Measurements from ENCODE around the gene EDDM3A.
"Not testable (repeated sequence)": the region's sequence is repeated elsewhere in the genome, so short reads cannot be mapped to it uniquely, and the experiment has no call there.

Gene EDDM3A
- 0 reads per million in 2 donors for total RNA-seq

GRCh38 chr14:20745571-20746358 lies at the start of gene EDDM3A:
EDDM3A (plus strand) TSS chr14:20745887; CDS start chr14:20747581, 1,694 bp downstream.
- DNase-seq = no peak

GRCh38 chr14:20696764-20697163 lies 48.9 kb upstream of the EDDM3A start:
- DNase-seq = no peak

GRCh38 chr14:20697273-20698017 lies 48.2 kb upstream of the EDDM3A start:
- no peak for DNase-seq

GRCh38 chr14:20698018-20698329 lies 47.7 kb upstream of the EDDM3A start:
- DNase-seq = no peak

GRCh38 chr14:20698934-20699333 lies 46.8 kb upstream of the EDDM3A start:
- DNase-seq = no peak

GRCh38 chr14:20699931-20700330 lies 45.8 kb upstream of the EDDM3A start:
- DNase-seq = no peak

- not testable (repeated sequence) for DNase-seq
Measured at GRCh38 chr14:20700965-20701364, 44.7 kb upstream of the EDDM3A start.

- no peak for DNase-seq
Measured at GRCh38 chr14:20706657-20707355, 38.9 kb upstream of the EDDM3A start.

- no peak for DNase-seq
Measured at GRCh38 chr14:20707622-20708021, 38.1 kb upstream of the EDDM3A start.

- DNase-seq = no peak
Measured at GRCh38 chr14:20711261-20711660, 34.4 kb upstream of the EDDM3A start.

GRCh38 chr14:20711685-20712084 lies 34.0 kb upstream of the EDDM3A start:
- no peak for DNase-seq

- no peak for DNase-seq
Measured at GRCh38 chr14:20712904-20713303, 32.8 kb upstream of the EDDM3A start.

- no peak for DNase-seq
Measured at GRCh38 chr14:20714593-20715250, 31.0 kb upstream of the EDDM3A start.

- DNase-seq = no peak
Measured at GRCh38 chr14:20719777-20720176, 25.9 kb upstream of the EDDM3A start.

GRCh38 chr14:20720741-20721140 lies 24.9 kb upstream of the EDDM3A start:
- DNase-seq = no peak

- no peak for DNase-seq
Measured at GRCh38 chr14:20722016-20722415, 23.7 kb upstream of the EDDM3A start.

GRCh38 chr14:20723488-20723887 lies 22.2 kb upstream of the EDDM3A start:
- no peak for DNase-seq

GRCh38 chr14:20726121-20726520 lies 19.6 kb upstream of the EDDM3A start:
- not testable (repeated sequence) for DNase-seq

GRCh38 chr14:20726531-20726930 lies 19.2 kb upstream of the EDDM3A start:
- no peak for DNase-seq

- DNase-seq = no peak
Measured at GRCh38 chr14:20730891-20731290, 14.8 kb upstream of the EDDM3A start.

GRCh38 chr14:20732477-20732876 lies 13.2 kb upstream of the EDDM3A start:
- no peak for DNase-seq

- DNase-seq = no peak
Measured at GRCh38 chr14:20732979-20733635, 12.6 kb upstream of the EDDM3A start.
